ENCODE results near the gene FCGBP. TPM values are rescaled to one million over a fixed set of nuclear protein-coding genes. Genes with fewer than 3 reads are reported as not detected.

The FCGBP gene
- total and polyA plus RNA-seq, 2 experiments from 2014 or later, result 0.57 TPM; not detected in 1

DNA sequence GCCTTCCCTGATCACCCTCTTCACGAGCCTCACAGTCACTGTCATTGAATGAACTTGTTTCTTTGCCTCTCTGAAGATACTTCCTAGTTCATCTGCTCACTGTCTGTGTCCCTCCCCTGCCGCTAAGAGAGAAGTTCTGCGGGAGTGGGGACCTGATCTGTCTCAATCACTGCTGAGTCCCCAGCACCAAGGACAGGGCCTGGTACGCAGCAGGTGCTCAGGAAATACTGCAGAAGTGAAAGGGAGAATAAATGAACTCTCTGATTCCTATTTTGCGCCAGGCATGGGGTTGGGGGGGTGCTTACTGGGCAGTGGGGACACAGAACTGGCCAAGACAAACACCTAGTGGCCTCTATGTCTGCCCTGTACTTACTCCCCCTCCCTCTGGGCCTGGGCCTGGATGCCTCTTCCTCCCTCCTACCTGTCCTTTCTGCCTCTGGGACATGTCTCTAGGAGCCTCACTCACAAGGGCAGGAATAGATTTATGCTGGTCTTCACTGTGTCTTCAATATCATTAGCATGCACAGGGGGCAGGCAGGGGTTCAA is 17.5 kb downstream of the FCGBP start:
- Histone ChIP-seq H3K9me3 (ENCODE audit: low read depth) (no peaks in the 10 kb centered on the region), H3K27ac (no peak overlapping the region), H3K4me1 (ENCODE audit: low read depth) (no peaks in the 10 kb centered on the region), H3K36me3 (no peaks in the 10 kb centered on the region), H3K4me3 (no peak overlapping the region), H3K27me3 (no peaks in the 10 kb centered on the region)
- no peak for DNase-seq (ENCODE audit: low read depth in 1 of 2, low spot score in 1 of 2)
- no peak for TF ChIP-seq CTCF (IDR thresholded peaks at IDR 0.05; ENCODE audit: low read depth, low read length)

DNA sequence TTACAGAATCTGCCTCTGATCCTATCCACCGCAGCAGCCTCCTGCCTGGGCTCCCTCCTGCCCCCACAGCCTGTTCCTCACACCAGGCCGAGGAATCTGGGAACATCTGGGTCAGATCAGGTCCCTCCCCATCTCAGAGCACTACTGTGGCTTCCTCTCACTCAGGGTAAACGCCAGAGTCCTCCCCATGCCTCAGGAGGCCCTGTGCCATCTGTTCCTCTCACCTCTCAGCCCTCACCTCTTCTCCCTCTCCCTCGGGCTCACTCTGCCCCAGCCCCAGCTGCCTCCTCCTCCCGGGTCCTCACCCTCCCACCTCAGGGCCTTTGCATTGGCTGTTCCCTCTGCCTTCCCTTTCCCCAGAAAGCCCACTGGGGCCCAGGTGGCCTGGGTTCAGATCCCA is 18.2 kb downstream of the FCGBP start:
- Histone ChIP-seq H3K9me3 (ENCODE audit: low read depth) (no peaks in the 10 kb centered on the region), H3K27ac (no peak overlapping the region), H3K4me3 (no peak overlapping the region), H3K36me3 (no peaks in the 10 kb centered on the region), H3K27me3 (no peaks in the 10 kb centered on the region), H3K4me1 (ENCODE audit: low read depth) (no peaks in the 10 kb centered on the region)
- TF ChIP-seq CTCF (IDR thresholded peaks at IDR 0.05; ENCODE audit: low read depth, low read length), result no peak
- DNase-seq (ENCODE audit: low read depth in 1 of 2, low spot score in 1 of 2), result no peak

DNA sequence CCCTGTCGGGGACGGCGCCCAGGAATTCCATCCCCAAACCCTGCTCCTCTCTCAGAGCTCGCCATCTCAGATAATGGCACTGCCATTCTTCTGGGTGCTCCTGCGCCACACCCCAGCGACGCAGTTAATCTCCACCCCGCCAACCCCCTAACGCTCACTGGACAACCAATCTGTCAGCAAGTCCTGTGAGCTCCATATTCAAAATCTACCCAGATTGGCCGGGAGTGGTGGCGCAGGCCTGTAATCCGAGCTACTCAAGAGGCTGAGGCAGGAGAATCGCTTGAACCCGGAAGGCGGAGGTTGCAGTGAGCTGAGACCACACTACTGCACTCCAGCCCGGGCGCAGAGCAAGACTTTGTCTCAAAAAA is 18.6 kb downstream of the FCGBP start:
- Histone ChIP-seq H3K36me3 (no peaks in the 10 kb centered on the region), H3K9me3 (ENCODE audit: low read depth) (no peaks in the 10 kb centered on the region), H3K4me3 (no peak overlapping the region), H3K27ac (no peak overlapping the region), H3K27me3 (no peaks in the 10 kb centered on the region), H3K4me1 (ENCODE audit: low read depth) (no peaks in the 10 kb centered on the region)
- no peak for TF ChIP-seq CTCF (IDR thresholded peaks at IDR 0.05; ENCODE audit: low read depth, low read length)
- DNase-seq (ENCODE audit: low read depth in 1 of 2, low spot score in 1 of 2), result no peak

- no peak for DNase-seq (ENCODE audit: low read depth in 1 of 2, low spot score in 1 of 2)
- Histone ChIP-seq H3K4me1 (ENCODE audit: low read depth) (no peaks in the 10 kb centered on the region), H3K4me3 (no peak overlapping the region), H3K27ac (no peak overlapping the region), H3K27me3 (no peaks in the 10 kb centered on the region), H3K36me3 (no peaks in the 10 kb centered on the region), H3K9me3 (ENCODE audit: low read depth) (no peaks in the 10 kb centered on the region)
- no peak for TF ChIP-seq CTCF (IDR thresholded peaks at IDR 0.05; ENCODE audit: low read depth, low read length)
These were observed 19.2 kb downstream of the FCGBP start for GRCh38 chr19:39915101-39915847.

DNA sequence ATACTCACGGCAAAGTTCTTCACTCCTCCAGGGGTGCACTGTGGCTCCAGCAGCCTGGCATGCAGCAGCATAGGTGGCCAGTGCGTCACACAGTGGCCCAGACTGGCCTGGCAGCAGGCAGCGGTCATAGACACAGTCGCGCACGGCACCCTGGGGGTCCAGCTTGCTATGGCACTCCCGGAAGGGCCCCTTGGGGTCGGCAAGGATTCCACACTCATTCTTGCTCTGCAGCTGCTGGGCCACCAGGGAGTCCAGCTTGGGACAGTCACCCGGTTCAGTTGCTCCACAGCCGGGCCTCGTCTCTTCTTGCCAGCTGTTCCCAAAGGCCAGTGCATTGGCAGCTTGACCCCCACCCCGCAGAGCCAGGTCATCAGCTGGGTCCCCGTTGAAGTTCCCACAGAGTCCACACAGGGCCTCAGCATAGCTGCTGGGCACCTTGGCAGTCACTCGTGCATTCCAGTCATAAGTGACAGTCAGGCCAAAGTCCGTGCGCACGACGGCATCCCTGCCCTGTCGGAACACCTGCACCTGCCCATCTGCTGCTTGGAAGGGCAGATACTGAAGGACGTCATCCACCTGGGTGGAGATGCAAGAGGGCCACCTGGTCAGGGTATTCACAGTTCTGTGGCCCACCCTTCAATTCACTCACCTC is 20.6 kb downstream of the FCGBP start:
- Histone ChIP-seq H3K36me3 (no peaks in the 10 kb centered on the region), H3K4me1 (ENCODE audit: low read depth) (no peaks in the 10 kb centered on the region), H3K27me3 (no peaks in the 10 kb centered on the region), H3K4me3 (no peak overlapping the region), H3K9me3 (ENCODE audit: low read depth) (no peaks in the 10 kb centered on the region), H3K27ac (no peak overlapping the region)
- DNase-seq (ENCODE audit: low read depth in 1 of 2, low spot score in 1 of 2), result no peak
- TF ChIP-seq CTCF (IDR thresholded peaks at IDR 0.05; ENCODE audit: low read depth, low read length), result no peak
